Tibial nerve (tissue), 4 donors: ENCODE data around the gene CIROP.

Source experiments
- CTCF ChIP-seq, 5 experiments: fragments of 200-600 bp in 3 of 5; fragments of 450-650 bp in 2 of 5; sonication (generic) in 3 of 5; IDR thresholded peaks; one replicate each; pipeline ENCODE4 v1.5.1; 2016 to 2019; ENCODE audit warnings: antibody characterized with exemption in 5 of 5, mild to moderate bottlenecking in 3 of 5, moderate library complexity in 2 of 5
- EP300 ChIP-seq, 2 donors: sonication (generic); formaldehyde crosslinking; IDR thresholded peaks; one replicate each; pipeline ENCODE4 v1.6.1; 2017; ENCODE audit warnings: antibody characterized with exemption in 2 of 2, mild to moderate bottlenecking in 1 of 2

GRCh38 chr14:23129759-23130316, 25.0 kb upstream of the CIROP start:
- no peak for TF ChIP-seq CTCF (IDR thresholded peaks at IDR 0.05)
- no peak for TF ChIP-seq EP300 (IDR thresholded peaks at IDR 0.05)
